Measurements from ENCODE around the gene AKAP8.

GRCh38 chr19:15367439-15367838, 12.1 kb downstream of the AKAP8 start:
- peak in 1 of 3 donors; percentile 47 for TF ChIP-seq POLR2AphosphoS5 (IDR thresholded peaks at IDR 0.05)
- TF ChIP-seq CTCF (IDR thresholded peaks at IDR 0.05 in 8 of 11, conservative IDR thresholded peaks at IDR 0.05 in 3 of 11), result no peak

All from spleen (tissue), 7 donors.